ENCODE measurements around the gene CLIC4.
"Not testable (repeated sequence)": the region's sequence is repeated elsewhere in the genome, so short reads cannot be mapped to it uniquely, and the experiment has no call there.

Gene CLIC4

GRCh38 chr1:24790490-24790889 lies 45.2 kb downstream of the CLIC4 start:
- peaks cover 76% of the 10 kb centered on the region for H3K79me2 ChIP-seq (ENCODE audit: insufficient read depth, low read length)
- peaks cover 14% of the 10 kb centered on the region; the same call in 1 of the 2 replicates for H4K20me1 ChIP-seq (ENCODE audit: insufficient read depth, low read length)
- no peaks in the 10 kb centered on the region for H3K36me3 ChIP-seq (ENCODE audit: insufficient read depth, low read length)
- H3K4me2 ChIP-seq (ENCODE audit: insufficient read depth, low read length): no peak overlapping the region
- no peaks in the 10 kb centered on the region for H3K27me3 ChIP-seq (ENCODE audit: insufficient read depth, low read length, poor library complexity)
- H3K4me1 ChIP-seq (ENCODE audit: insufficient read depth, low read length): no peaks in the 10 kb centered on the region
- TF ChIP-seq CTCF (IDR thresholded peaks at IDR 0.05; ENCODE audit: borderline replicate concordance, extremely low read depth, low read length, poor library complexity, severe bottlenecking) (no peak), EZH2 (IDR thresholded peaks at IDR 0.05; ENCODE audit: borderline replicate concordance, low read depth, low read length, severe bottlenecking) (no peak)
- ATAC-seq (ENCODE audit: insufficient read depth, low read depth) (no peak), DNase-seq (no peak)
- H3K27ac ChIP-seq (ENCODE audit: low read length): no peak overlapping the region
- no peak overlapping the region for H3K4me3 ChIP-seq (ENCODE audit: low read depth in 1 of 2, low read length in 2 of 2)
- H2AFZ ChIP-seq (ENCODE audit: low read depth, low read length): no peak overlapping the region
- H3K9ac ChIP-seq (ENCODE audit: low read depth, low read length): no peak overlapping the region
- no peaks in the 10 kb centered on the region for H3K9me3 ChIP-seq (ENCODE audit: insufficient read depth, low read length, severe bottlenecking)

DNA sequence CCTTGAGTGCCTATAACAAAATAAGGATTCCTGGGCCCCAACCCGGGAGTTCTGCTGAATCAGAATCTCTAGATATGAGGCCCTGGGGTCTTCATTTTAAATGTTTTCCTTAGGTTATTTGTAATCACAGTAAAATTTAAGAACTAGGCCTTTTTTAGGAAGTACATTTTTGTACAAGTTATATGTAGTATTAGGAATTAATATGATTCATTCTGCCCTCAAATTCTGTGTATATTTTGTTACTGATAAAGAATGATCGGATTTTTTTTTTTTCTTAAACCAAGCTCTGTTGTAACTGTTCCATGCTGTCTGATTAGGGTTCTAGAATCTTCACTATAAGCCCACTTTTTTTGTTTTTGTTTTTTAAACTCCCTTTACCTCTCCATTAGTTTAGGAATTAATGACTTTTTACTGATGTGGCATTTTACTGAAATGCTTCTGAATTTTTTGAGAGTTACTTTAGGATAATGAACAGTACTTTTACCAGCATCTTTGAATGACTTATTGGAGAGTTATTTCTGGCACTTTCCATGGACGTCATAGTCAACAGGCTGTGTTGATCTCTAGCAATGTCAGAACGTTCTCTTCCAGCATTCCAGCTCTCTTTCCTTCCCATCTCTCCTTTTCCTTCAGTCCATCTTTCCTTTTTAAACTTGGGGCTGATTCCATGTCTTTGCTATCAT lies 48.3 kb downstream of the CLIC4 start:
- no peak for TF ChIP-seq EZH2 (IDR thresholded peaks at IDR 0.05; ENCODE audit: borderline replicate concordance, low read depth, low read length, severe bottlenecking)
- no peak for TF ChIP-seq CTCF (IDR thresholded peaks at IDR 0.05; ENCODE audit: borderline replicate concordance, extremely low read depth, low read length, poor library complexity, severe bottlenecking)
- Histone ChIP-seq H3K27me3 (ENCODE audit: insufficient read depth, low read length, poor library complexity) (no peaks in the 10 kb centered on the region), H2AFZ (ENCODE audit: low read depth, low read length) (no peak overlapping the region), H3K79me2 (ENCODE audit: insufficient read depth, low read length) (peaks cover 74% of the 10 kb centered on the region), H3K4me1 (ENCODE audit: insufficient read depth, low read length) (no peaks in the 10 kb centered on the region), H3K4me3 (ENCODE audit: low read depth in 1 of 2, low read length in 2 of 2) (no peak overlapping the region), H3K9ac (ENCODE audit: low read depth, low read length) (no peak overlapping the region), H3K9me3 (ENCODE audit: insufficient read depth, low read length, severe bottlenecking) (peaks cover 13% of the 10 kb centered on the region), H3K4me2 (ENCODE audit: insufficient read depth, low read length) (no peak overlapping the region), H3K36me3 (ENCODE audit: insufficient read depth, low read length) (peaks cover 15% of the 10 kb centered on the region), H4K20me1 (ENCODE audit: insufficient read depth, low read length) (peaks cover 9% of the 10 kb centered on the region; the same call in 1 of the 2 replicates), H3K27ac (ENCODE audit: low read length) (no peak overlapping the region)
- DNase-seq (no peak), ATAC-seq (ENCODE audit: insufficient read depth, low read depth) (no peak)

- not testable (repeated sequence) for H3K4me3 ChIP-seq (ENCODE audit: low read depth in 1 of 2, low read length in 2 of 2); H3K27ac ChIP-seq (ENCODE audit: low read length); H2AFZ ChIP-seq (ENCODE audit: low read depth, low read length); H3K9ac ChIP-seq (ENCODE audit: low read depth, low read length); H3K4me1 ChIP-seq (ENCODE audit: insufficient read depth, low read length); H4K20me1 ChIP-seq (ENCODE audit: insufficient read depth, low read length); H3K27me3 ChIP-seq (ENCODE audit: insufficient read depth, low read length, poor library complexity); ATAC-seq (ENCODE audit: insufficient read depth, low read depth); DNase-seq; H3K4me2 ChIP-seq (ENCODE audit: insufficient read depth, low read length)
- peaks cover 15% of the 10 kb centered on the region for H3K36me3 ChIP-seq (ENCODE audit: insufficient read depth, low read length)
- peaks cover 69% of the 10 kb centered on the region for H3K79me2 ChIP-seq (ENCODE audit: insufficient read depth, low read length)
- peaks cover 13% of the 10 kb centered on the region for H3K9me3 ChIP-seq (ENCODE audit: insufficient read depth, low read length, severe bottlenecking)
Observed at GRCh38 chr1:24794130-24794502, 48.9 kb downstream of the CLIC4 start.

- H3K79me2 ChIP-seq (ENCODE audit: insufficient read depth, low read length): peaks cover 61% of the 10 kb centered on the region
- H3K9me3 ChIP-seq (ENCODE audit: insufficient read depth, low read length, severe bottlenecking): peaks cover 13% of the 10 kb centered on the region
- H3K4me1 ChIP-seq (ENCODE audit: insufficient read depth, low read length): no peaks in the 10 kb centered on the region
- H3K36me3 ChIP-seq (ENCODE audit: insufficient read depth, low read length): peaks cover 15% of the 10 kb centered on the region
- DNase-seq (no peak), ATAC-seq (ENCODE audit: insufficient read depth, low read depth) (no peak)
- no peak for TF ChIP-seq CTCF (IDR thresholded peaks at IDR 0.05; ENCODE audit: borderline replicate concordance, extremely low read depth, low read length, poor library complexity, severe bottlenecking)
- no peak for TF ChIP-seq EZH2 (IDR thresholded peaks at IDR 0.05; ENCODE audit: borderline replicate concordance, low read depth, low read length, severe bottlenecking)
- no peak overlapping the region for H3K27ac ChIP-seq (ENCODE audit: low read length)
- no peaks in the 10 kb centered on the region for H3K27me3 ChIP-seq (ENCODE audit: insufficient read depth, low read length, poor library complexity)
- no peak overlapping the region for H3K9ac ChIP-seq (ENCODE audit: low read depth, low read length)
- H4K20me1 ChIP-seq (ENCODE audit: insufficient read depth, low read length): peaks cover 7% of the 10 kb centered on the region; the same call in 1 of the 2 replicates
- H2AFZ ChIP-seq (ENCODE audit: low read depth, low read length): no peak overlapping the region
- H3K4me2 ChIP-seq (ENCODE audit: insufficient read depth, low read length): no peak overlapping the region
- H3K4me3 ChIP-seq (ENCODE audit: low read depth in 1 of 2, low read length in 2 of 2): no peak overlapping the region
Observed at GRCh38 chr1:24795236-24795635, 50.0 kb downstream of the CLIC4 start.
